GM12864 (cell line): ENCODE measurements around the gene GNAI2.

Source experiments
- DNase-seq: peaks from one replicate; pipeline ENCODE4 v3.0.0-alpha.2; 2011; ENCODE audit warnings: low read depth
- H3K4me3 ChIP-seq: 2 replicates; pipeline ENCODE4 v1.5.1; 2011; ENCODE audit warnings: mild to moderate bottlenecking, low read depth, low read length, control low read depth
- TF ChIP-seq, protein P1 (sequence below): IDR thresholded peaks from 2 replicates; pipeline ENCODE4 v1.5.1; 2011; ENCODE audit warnings: low read depth, mild to moderate bottlenecking, moderate library complexity, low read length, control low read depth, inconsistent platforms; ENCODE audit errors: missing control alignments

Gene GNAI2

DNA sequence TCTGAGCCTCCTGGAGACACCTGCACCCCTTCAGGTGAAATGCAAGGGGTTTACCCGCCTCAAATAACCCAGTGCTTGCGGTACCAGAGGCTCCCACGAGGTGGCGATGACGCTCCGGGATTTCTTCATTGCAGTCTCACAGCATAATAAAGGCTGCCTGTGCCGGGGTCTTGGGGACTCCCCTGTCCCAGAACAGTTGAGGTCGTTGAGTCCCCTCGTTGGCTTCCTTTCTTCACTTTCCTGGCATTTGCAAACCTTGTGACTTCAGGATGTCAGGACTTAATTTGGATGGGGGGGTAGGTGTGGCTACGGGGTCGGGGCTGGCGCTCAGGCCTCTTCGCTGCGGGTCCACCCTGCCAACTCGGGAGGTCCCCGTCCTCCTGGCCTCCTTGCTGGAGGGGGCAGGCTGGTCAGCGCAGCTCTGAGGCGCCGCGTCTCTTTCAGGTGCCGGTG, 43.3 kb upstream of the GNAI2 start:
- DNase-seq, result peak; percentile 39
- H3K4me3 ChIP-seq, result no peak overlapping the region
- TF ChIP-seq, protein P1, sequence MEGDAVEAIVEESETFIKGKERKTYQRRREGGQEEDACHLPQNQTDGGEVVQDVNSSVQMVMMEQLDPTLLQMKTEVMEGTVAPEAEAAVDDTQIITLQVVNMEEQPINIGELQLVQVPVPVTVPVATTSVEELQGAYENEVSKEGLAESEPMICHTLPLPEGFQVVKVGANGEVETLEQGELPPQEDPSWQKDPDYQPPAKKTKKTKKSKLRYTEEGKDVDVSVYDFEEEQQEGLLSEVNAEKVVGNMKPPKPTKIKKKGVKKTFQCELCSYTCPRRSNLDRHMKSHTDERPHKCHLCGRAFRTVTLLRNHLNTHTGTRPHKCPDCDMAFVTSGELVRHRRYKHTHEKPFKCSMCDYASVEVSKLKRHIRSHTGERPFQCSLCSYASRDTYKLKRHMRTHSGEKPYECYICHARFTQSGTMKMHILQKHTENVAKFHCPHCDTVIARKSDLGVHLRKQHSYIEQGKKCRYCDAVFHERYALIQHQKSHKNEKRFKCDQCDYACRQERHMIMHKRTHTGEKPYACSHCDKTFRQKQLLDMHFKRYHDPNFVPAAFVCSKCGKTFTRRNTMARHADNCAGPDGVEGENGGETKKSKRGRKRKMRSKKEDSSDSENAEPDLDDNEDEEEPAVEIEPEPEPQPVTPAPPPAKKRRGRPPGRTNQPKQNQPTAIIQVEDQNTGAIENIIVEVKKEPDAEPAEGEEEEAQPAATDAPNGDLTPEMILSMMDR, result peak; percentile 94

DNA sequence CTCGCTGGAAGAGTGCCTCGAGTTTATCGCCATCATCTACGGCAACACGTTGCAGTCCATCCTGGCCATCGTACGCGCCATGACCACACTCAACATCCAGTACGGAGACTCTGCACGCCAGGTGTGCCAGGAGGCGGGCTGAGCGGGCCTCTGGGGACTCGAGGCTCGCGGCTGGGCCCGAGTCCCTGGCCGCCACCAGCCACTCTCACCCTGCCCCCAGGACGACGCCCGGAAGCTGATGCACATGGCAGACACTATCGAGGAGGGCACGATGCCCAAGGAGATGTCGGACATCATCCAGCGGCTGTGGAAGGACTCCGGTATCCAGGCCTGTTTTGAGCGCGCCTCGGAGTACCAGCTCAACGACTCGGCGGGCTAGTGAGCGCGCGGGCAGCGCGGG, 42.7 kb upstream of the GNAI2 start:
- H3K4me3 ChIP-seq, result no peak overlapping the region
- TF ChIP-seq, protein P1, result no peak
- DNase-seq, result no peak

DNA sequence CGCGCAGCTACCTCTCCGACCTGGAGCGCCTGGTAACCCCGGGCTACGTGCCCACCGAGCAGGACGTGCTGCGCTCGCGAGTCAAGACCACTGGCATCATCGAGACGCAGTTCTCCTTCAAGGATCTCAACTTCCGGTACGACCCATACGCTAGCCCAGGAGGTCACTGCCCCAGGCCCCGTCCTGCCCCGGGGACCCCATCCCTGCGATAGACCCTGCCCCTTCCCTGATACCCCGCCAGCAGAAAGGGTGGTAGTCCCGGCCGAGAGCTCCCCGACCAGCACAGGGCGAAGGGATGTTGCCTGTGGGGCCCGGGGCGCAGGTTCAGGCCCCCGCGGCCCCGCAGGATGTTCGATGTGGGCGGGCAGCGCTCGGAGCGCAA, 42.3 kb upstream of the GNAI2 start:
- no peak for DNase-seq
- H3K4me3 ChIP-seq, result no peak overlapping the region
- TF ChIP-seq, protein P1, result no peak

DNA sequence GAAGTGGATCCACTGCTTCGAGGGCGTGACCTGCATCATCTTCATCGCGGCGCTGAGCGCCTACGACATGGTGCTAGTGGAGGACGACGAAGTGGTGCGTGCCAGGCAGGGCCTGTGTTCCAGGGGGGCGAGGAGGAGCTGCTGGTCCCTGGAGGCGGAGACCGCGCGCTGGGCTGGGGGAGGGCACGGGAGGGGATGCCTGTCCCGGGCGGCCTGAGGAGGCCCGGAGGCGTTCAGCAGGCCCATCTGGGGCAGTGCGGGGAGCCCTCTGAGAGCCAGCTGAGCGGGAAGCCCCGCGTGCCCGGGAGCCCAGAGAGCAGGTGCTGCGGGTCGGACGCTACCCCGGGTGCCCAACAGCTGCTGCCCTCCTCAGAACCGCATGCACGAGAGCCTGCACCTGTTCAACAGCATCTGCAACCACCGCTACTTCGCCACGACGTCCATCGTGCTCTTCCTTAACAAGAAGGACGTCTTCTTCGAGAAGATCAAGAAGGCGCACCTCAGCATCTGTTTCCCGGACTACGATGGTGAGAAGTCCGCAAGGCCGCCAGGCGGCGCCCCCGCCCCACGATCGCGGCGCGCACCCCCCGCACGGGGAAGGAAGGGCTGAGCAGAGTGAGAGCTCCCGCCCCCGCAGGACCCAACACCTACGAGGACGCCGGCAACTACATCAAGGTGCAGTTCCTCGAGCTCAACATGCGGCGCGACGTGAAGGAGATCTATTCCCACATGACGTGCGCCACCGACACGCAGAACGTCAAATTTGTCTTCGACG, 41.7 kb upstream of the GNAI2 start:
- TF ChIP-seq, protein P1, result peak; percentile 84
- H3K4me3 ChIP-seq, result no peak overlapping the region

DNA sequence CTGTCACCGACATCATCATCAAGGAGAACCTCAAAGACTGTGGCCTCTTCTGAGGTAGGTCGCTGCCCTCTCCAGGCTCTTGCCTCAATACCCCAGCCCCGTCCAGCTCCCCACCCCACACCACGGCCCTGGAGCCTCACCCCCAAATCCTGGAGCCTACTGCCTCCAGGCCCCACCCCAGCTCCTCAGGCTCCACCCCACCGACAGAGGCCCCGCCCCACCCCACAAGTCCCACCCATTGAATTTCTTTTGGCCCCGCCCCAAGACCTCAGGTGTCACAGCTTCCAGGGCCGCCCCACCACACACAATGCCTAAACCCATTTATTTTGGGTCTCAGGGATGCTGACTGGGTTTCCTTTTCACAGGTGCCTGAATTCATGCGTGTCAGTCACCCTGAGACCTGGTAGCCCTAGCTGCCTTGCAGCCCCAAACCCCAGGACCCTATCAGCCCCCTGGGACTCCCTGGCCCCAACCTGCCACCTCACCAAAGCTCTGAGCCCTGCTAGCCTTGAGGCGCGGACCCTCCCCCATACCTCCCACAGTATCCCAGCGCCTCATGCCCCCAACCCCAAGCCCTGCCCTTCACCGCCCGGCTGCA, 41.0 kb upstream of the GNAI2 start:
- no peak for DNase-seq
- no peak overlapping the region for H3K4me3 ChIP-seq
- TF ChIP-seq, protein P1, result no peak

More for the DNA sequence above, 41.7 kb upstream of the GNAI2 start:
- DNase-seq, result peak; percentile 29

DNA sequence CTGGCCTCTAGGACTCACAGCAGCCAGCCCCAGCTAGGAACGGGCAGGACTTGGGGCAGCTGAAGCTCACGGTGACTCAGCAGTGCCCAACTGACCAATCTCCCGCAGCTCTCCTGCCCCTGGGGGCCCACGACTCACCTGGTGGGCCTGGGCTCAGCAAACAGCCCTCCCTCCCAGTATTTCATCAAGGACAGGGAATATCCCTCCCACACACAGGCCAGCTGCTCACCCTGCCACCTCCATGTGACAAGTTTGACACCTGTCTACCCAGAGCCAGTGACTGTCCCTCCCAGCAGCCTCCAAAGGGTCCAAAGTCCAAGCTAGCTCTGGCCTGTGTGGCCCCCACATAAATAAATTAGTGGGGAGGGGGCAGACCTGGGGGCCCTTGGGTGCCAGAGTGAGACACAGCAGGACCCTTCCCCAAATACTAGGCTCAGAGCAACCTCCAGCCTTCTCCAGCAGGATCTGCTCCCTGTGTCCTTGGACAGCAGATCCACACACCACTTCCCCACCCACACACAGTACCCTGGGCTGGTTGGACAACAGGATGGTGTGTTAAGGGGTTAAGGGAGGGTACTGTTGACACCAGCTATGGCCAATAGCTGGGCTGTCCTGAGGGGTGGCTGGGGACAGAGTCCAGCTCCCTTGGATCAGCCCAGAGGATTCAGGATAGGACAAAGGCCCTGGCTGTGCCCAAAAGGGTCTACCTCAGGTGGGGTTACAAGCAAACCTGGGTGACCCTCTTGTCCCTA, 40.3 kb upstream of the GNAI2 start:
- DNase-seq, result no peak
- H3K4me3 ChIP-seq, result no peak overlapping the region
- TF ChIP-seq, protein P1, result no peak
